Adrenal gland (tissue), 12 donors: ENCODE data around the gene PMEPA1. TPM values are rescaled to one million over a fixed set of nuclear protein-coding genes. Genes with fewer than 3 reads are reported as not detected.
A peak's percentile ranks its signal among the peaks of the same experiment; 100 is the strongest.

ENCODE experiments used
- DNase-seq, 7 donors: peaks; one replicate each; pipeline ENCODE4 v3.0.0-alpha.2; 2019 to 2020
- H3K27ac ChIP-seq, 5 donors: fragments of 200-600 bp; sonication (generic) in 4 of 5; 1 replicate in 3 of 5; 2 replicates in 2 of 5; pipeline versions ENCODE4 v1.5.1 to v1.8.0; 2016 to 2020; ENCODE audit warnings: mild to moderate bottlenecking in 1 of 5
- H3K27me3 ChIP-seq: fragments of 200-600 bp; 2 replicates; pipeline ENCODE4 v1.8.0; 2021
- H3K36me3 ChIP-seq, 2 donors: fragments of 200-600 bp; replicated peaks in 1 of 2; 1 replicate in 1 of 2; 2 replicates in 1 of 2; pipeline versions ENCODE4 v1.5.1 to v1.8.0; 2018 to 2022
- H3K4me1 ChIP-seq, 2 donors: fragments of 200-600 bp; replicated peaks in 1 of 2; 1 replicate in 1 of 2; 2 replicates in 1 of 2; pipeline versions ENCODE4 v1.5.1 to v1.8.0; 2018 to 2021
- H3K4me3 ChIP-seq, 4 donors: fragments of 200-600 bp; sonication (generic) in 3 of 4; one replicate each; pipeline ENCODE4 v1.5.1; 2016 to 2018
- H3K9me3 ChIP-seq, 3 donors: fragments of 200-600 bp; sonication (generic) in 1 of 3; replicated peaks in 1 of 3; 1 replicate in 2 of 3; 2 replicates in 1 of 3; pipeline versions ENCODE4 v1.5.1 to v1.8.0; 2016 to 2021
- CTCF ChIP-seq, 6 experiments: fragments of 450-650 bp in 4 of 6; fragments of 200-600 bp in 2 of 6; sonication (generic) in 1 of 6; IDR thresholded peaks; 1 replicate in 5 of 6; 2 replicates in 1 of 6; pipeline versions ENCODE4 v1.5.1 to v1.8.0; 2016 to 2021; ENCODE audit warnings: antibody characterized with exemption in 6 of 6, mild to moderate bottlenecking in 2 of 6, moderate library complexity in 1 of 6
- POLR2A ChIP-seq, 2 donors: fragments of 450-650 bp; IDR thresholded peaks; one replicate each; pipeline ENCODE4 v1.6.1; 2017; ENCODE audit warnings: antibody characterized with exemption in 2 of 2, mild to moderate bottlenecking in 2 of 2, moderate library complexity in 1 of 2
- WGBS, 4 donors: extraction: QIAGEN DNeasy Blood & Tissue Kit in 2 of 4; methylation state at CpG; one replicate each; pipeline versions ENCODE4 v1.1.5 to v1.1.7; 2013 to 2017; 5-methylcytosine and 5-hydroxymethylcytosine counted together
- intact Hi-C, 2 donors: fragments of 100-400 bp; cut with DNase I; formaldehyde crosslinking; loops; one replicate each; pipeline versions ENCODE4 v1.14.1 to v1.15.0; 2022 to 2023
- polyA plus RNA-seq, 3 donors: library from polyadenylated mRNA; stranded (reverse); fragments of 200-250 nt in 2 of 3; fragments of 350-450 nt in 1 of 3; fragmentation: Illumina TruSeq in 1 of 3; extraction: RNeasy Lipid Tissue Mini Kit (QIAGEN cat#74804) in 1 of 3; gene quantifications; one replicate each; pipeline ENCODE4 v1.2.3, GENCODE V29; 2013 to 2014
- total RNA-seq, 9 donors: library from RNA; depleted of rRNA in 4 of 9; stranded (reverse); fragments of >200 nt in 4 of 9; fragments of 120-200 nt in 1 of 9; fragmentation: NEBNext Ultra II Directional in 1 of 9; extraction: Animal tissue kit (Norgen Biotek cat#: 25700) in 1 of 9; gene quantifications; one replicate each; pipeline versions ENCODE4 v1.1.0 to v1.2.4, GENCODE V29; 2013 to 2023
- donor health status: healthy with polysubstance abuse.
- donor health status: Bipolar disorder and iron deficiency.
- donor health status: DM: yes; HTN: yes; CAD: no.
- donor health status: DM: no; HTN: no; CAD: no.
- donor health status: DM: no; HTN: no; CAD: no.
- donor health status: DM: yes; HTN: yes; CAD: no.

PMEPA1 gene
- total and polyA plus RNA-seq, 12 donors: 1.2 to 36.0 (median 10.0) TPM

- H3K4me3 ChIP-seq: no peak overlapping the region
- peak in 1 of 7 donors; percentile 74 for DNase-seq
- intact Hi-C loops: no loop called here
- no peaks in the 10 kb centered on the region for H3K9me3 ChIP-seq
- peak overlapping the region in 1 of 5 donors; percentile 60 for H3K27ac ChIP-seq
- TF ChIP-seq POLR2A (IDR thresholded peaks at IDR 0.05) (no peak), CTCF (IDR thresholded peaks at IDR 0.05) (no peak)
- WGBS, 4 donors: 71 to 77% (median 74%) methylated on average over 24 to 28 of the region's 28 CpGs
- H3K4me1 ChIP-seq: peaks cover 0 to 13% of the 10 kb centered on the region in 2 donors
- H3K36me3 ChIP-seq: no peaks in the 10 kb centered on the region
- no peaks in the 10 kb centered on the region for H3K27me3 ChIP-seq
Measured at GRCh38 chr20:57682184-57683101, 27.4 kb downstream of the PMEPA1 start.

DNA sequence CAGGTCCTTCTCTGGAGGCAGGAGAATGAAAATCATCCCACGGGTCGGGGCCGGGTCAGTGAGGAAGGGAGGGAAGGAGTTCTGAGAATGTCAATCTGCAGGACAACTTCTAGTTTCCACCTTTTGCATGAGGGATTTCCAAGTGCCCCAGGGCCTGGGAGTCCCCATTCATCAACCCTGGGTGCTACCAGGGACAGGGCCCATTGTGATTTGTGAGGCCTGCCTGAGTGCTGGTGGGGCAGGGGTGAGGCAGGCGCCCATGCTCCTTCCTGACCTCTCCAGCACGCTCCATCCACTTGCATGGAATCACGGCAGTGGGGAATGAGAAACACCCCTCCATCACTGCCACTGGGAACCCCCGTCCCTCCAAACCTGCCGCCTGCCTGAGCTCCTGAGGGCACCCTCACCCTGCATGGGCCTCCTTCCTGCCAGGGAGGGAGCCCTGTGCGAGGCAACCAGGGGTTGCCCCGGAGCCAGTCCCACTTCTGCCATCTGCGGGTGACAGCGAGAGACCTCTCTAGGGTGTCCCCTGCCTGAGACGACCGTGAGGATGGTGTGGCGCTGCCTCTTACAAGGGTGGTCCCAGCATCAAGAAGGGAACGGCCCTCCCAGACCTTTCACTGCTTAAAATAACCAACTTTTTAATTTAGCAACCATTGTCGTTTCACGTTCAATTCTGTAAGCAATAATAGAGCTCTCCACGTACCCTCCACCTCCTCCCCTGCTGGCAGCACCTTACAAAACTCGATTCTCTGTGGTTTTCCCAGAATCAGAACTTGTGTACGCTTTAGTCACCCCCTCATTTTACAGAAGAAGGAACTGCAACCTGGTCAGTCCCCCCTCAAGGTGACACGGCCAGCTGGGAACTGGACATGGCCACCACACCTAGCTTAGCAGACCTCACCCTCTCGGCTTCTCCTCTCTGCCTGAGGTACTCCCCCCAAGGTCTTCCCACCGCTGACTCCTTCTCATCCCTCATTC lies 28.6 kb downstream of the PMEPA1 start:
- no peak for DNase-seq
- H3K4me1 ChIP-seq: peaks cover 0 to 22% of the 10 kb centered on the region in 2 donors
- no peaks in the 10 kb centered on the region for H3K9me3 ChIP-seq
- H3K27me3 ChIP-seq: no peaks in the 10 kb centered on the region
- no peaks in the 10 kb centered on the region for H3K36me3 ChIP-seq
- no peak for TF ChIP-seq POLR2A (IDR thresholded peaks at IDR 0.05)
- WGBS, 4 donors: 76 to 84% (median 79%) methylated on average over 22 to 24 of the region's 24 CpGs
- no peak overlapping the region for H3K4me3 ChIP-seq
- H3K27ac ChIP-seq: peak overlapping the region in 1 of 5 donors; percentile 60
- intact Hi-C loops: no loop called here

DNA sequence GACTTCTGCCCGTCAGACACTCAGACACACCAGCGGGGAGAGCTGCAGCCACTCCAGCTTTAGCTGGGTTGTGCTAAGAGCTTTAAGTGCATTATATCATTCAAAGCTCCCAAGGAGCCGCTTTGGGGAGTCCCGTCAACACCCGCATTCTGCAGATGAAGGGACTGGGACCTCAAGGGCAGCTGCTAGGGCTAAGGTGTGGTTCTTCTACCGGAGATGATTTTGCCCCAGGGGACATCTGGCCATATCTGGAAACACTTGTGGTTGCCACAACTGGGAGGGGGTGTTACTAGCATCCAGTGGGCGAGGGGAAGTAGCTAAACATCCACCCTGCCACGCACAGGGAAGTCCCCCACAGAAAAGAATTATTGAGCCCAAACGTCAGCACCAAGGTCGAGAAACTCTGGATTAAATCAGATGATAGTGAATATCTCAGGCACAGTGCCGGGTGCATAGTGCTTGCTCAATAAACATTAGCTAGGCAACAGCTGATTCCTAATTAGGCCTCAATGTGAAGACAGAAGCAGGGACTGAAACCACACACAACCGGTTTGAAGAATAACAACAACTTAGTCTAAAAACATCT lies 29.6 kb downstream of the PMEPA1 start:
- DNase-seq: no peak
- 55 to 68% (median 57%) methylated on average over 12 of the region's 12 CpGs for WGBS, 4 donors
- Histone ChIP-seq H3K27ac (no peak overlapping the region), H3K36me3 (no peaks in the 10 kb centered on the region), H3K4me1 (peaks cover 0 to 23% of the 10 kb centered on the region in 2 donors), H3K9me3 (no peaks in the 10 kb centered on the region), H3K27me3 (no peaks in the 10 kb centered on the region), H3K4me3 (no peak overlapping the region)
- intact Hi-C loops: no loop called here
- TF ChIP-seq CTCF (IDR thresholded peaks at IDR 0.05) (no peak), POLR2A (IDR thresholded peaks at IDR 0.05) (no peak)

DNA sequence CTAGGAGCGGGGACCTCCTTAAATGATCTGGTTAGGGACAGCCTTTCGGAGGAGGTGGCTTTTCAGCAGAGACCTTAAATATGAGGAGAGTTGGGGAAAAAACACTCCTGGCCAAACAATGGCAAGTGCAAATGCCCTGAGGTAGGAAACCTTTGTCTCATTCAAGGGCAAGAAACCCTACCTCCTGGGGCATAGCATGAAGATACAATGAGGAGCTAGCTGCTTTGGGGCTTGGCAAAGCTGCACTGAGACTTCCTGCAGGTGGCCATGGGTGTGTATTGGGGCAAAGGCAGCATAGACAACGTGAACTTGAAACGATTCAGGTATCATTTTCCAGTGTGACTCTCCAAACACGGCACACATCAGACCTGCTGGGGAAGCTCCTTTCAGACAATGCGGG lies 30.7 kb downstream of the PMEPA1 start:
- Histone ChIP-seq H3K9me3 (no peaks in the 10 kb centered on the region), H3K36me3 (no peaks in the 10 kb centered on the region), H3K27me3 (no peaks in the 10 kb centered on the region), H3K4me3 (no peak overlapping the region), H3K27ac (no peak overlapping the region), H3K4me1 (peaks cover 0 to 18% of the 10 kb centered on the region in 2 donors)
- DNase-seq: no peak
- WGBS, 4 donors: 81 to 96% (median 89%) methylated on average over 5 to 6 of the region's 6 CpGs
- TF ChIP-seq CTCF (IDR thresholded peaks at IDR 0.05): no peak
- TF ChIP-seq POLR2A (IDR thresholded peaks at IDR 0.05): no peak
- intact Hi-C loops: no loop called here
